BE2C (cell line): ENCODE results near the gene REL.

Source experiments
- DNase-seq: peaks from one replicate; pipeline ENCODE4 v3.0.0-alpha.2; 2020
- H3K27me3 ChIP-seq: fragments of 250-450 bp; sonication (Bioruptor Pico); 2 replicates; pipeline ENCODE4 v1.5.1; 2020; ENCODE audit warnings: mild to moderate bottlenecking
- H3K36me3 ChIP-seq: fragments of 250-450 bp; sonication (Bioruptor Pico); 2 replicates; pipeline ENCODE4 v1.5.1; 2020; ENCODE audit warnings: mild to moderate bottlenecking
- H3K4me1 ChIP-seq: fragments of 250-450 bp; sonication (Bioruptor Pico); 2 replicates; pipeline ENCODE4 v1.5.1; 2020
- H3K4me3 ChIP-seq: 2 replicates; pipeline ENCODE4 v1.5.1; 2011; ENCODE audit warnings: low read depth, low read length
- H3K9me3 ChIP-seq: fragments of 250-450 bp; sonication (Bioruptor Pico); 2 replicates; pipeline ENCODE4 v1.5.1; 2020
- TF ChIP-seq, protein P1 (sequence below): IDR thresholded peaks from 2 replicates; pipeline ENCODE4 v1.5.1; 2012; ENCODE audit warnings: mild to moderate bottlenecking, low read depth, low read length

Gene REL

DNA sequence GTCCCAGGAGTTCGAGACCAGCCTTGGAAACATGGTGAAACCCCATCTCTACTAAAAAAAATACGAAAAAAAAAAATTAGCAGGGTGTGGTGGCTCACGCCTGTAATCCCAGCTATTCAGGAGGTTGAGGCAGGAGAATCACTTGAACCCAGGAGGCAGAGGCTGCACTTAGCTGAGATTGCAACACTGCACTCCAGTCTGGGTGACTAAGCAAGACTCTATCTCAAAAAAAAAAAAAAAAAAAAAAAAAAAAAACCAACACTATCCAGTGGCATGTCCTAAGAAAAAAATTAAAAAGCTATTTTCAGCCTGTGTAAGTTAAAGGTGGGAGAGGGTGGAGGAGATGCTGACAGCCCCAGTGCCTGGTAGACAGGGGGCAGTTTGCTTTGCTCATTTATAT is 32.2 kb upstream of the REL start:
- no peaks in the 10 kb centered on the region for H3K27me3 ChIP-seq
- H3K4me1 ChIP-seq, result no peaks in the 10 kb centered on the region
- no peak for DNase-seq
- H3K9me3 ChIP-seq, result no peaks in the 10 kb centered on the region
- no peaks in the 10 kb centered on the region for H3K36me3 ChIP-seq
- TF ChIP-seq, protein P1, sequence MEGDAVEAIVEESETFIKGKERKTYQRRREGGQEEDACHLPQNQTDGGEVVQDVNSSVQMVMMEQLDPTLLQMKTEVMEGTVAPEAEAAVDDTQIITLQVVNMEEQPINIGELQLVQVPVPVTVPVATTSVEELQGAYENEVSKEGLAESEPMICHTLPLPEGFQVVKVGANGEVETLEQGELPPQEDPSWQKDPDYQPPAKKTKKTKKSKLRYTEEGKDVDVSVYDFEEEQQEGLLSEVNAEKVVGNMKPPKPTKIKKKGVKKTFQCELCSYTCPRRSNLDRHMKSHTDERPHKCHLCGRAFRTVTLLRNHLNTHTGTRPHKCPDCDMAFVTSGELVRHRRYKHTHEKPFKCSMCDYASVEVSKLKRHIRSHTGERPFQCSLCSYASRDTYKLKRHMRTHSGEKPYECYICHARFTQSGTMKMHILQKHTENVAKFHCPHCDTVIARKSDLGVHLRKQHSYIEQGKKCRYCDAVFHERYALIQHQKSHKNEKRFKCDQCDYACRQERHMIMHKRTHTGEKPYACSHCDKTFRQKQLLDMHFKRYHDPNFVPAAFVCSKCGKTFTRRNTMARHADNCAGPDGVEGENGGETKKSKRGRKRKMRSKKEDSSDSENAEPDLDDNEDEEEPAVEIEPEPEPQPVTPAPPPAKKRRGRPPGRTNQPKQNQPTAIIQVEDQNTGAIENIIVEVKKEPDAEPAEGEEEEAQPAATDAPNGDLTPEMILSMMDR, result no peak
- no peak overlapping the region for H3K4me3 ChIP-seq

DNA sequence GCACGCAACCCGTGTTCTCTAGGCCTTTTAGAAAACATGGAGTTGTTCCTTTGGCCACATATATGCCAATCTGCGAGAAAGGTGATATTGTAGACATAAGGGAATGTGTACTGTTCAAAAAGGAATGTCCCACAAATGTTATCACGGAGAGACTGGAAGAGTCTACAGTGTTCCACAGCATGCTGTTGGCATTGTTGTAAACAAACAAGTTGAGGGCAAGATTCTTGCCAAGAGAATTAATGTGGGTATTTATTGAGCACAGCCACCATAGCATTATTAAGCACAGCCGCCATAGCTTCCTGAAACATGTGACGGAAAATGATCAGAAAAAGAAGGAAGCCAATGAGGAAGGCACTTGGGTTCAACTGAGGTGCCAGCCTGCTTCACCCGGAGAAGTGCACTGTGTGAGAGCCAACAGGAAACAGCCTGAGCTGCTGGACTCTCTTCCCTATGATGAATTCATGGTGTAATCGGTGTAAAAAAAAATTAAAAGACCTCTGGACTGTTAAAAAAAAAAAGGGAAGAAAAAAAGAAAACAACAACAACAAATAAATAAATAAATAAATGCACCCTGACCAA is 29.0 kb upstream of the REL start:
- TF ChIP-seq, protein P1, result no peak

GRCh38 chr2:60853531-60853930 is 27.8 kb upstream of the REL start:
- Histone ChIP-seq H3K9me3 (no peaks in the 10 kb centered on the region), H3K4me1 (no peaks in the 10 kb centered on the region), H3K4me3 (no peak overlapping the region), H3K27me3 (no peaks in the 10 kb centered on the region), H3K36me3 (no peaks in the 10 kb centered on the region)
- TF ChIP-seq, protein P1, result no peak
- DNase-seq, result no peak

More for the DNA sequence above, 29.0 kb upstream of the REL start:
- H3K4me1 ChIP-seq, result no peaks in the 10 kb centered on the region
- H3K27me3 ChIP-seq, result no peaks in the 10 kb centered on the region
- no peaks in the 10 kb centered on the region for H3K36me3 ChIP-seq
- H3K4me3 ChIP-seq, result no peak overlapping the region
- DNase-seq, result no peak
- H3K9me3 ChIP-seq, result no peaks in the 10 kb centered on the region

GRCh38 chr2:60855989-60856669 is 25.2 kb upstream of the REL start:
- TF ChIP-seq, protein P1, result no peak
- no peaks in the 10 kb centered on the region for H3K9me3 ChIP-seq
- H3K4me3 ChIP-seq, result no peak overlapping the region
- no peaks in the 10 kb centered on the region for H3K36me3 ChIP-seq
- H3K27me3 ChIP-seq, result no peaks in the 10 kb centered on the region
- DNase-seq, result no peak
- H3K4me1 ChIP-seq, result no peaks in the 10 kb centered on the region

- Histone ChIP-seq H3K27me3 (no peaks in the 10 kb centered on the region), H3K36me3 (no peaks in the 10 kb centered on the region), H3K4me3 (no peak overlapping the region), H3K9me3 (no peaks in the 10 kb centered on the region), H3K4me1 (no peaks in the 10 kb centered on the region)
- no peak for DNase-seq
- TF ChIP-seq, protein P1, result no peak
These were observed 24.3 kb upstream of the REL start for GRCh38 chr2:60857056-60857455.

- Histone ChIP-seq H3K9me3 (no peaks in the 10 kb centered on the region), H3K4me1 (no peaks in the 10 kb centered on the region), H3K36me3 (no peaks in the 10 kb centered on the region), H3K27me3 (no peaks in the 10 kb centered on the region), H3K4me3 (no peak overlapping the region)
- TF ChIP-seq, protein P1, result no peak
- DNase-seq, result no peak
These were observed 22.5 kb upstream of the REL start for GRCh38 chr2:60858897-60859311.
